Ascending aorta (tissue), 2 donors: ENCODE measurements around the gene HSP90AB1. TPM values are rescaled to one million over a fixed set of nuclear protein-coding genes. Genes with fewer than 3 reads are reported as not detected.

Experiments
- DNase-seq, 2 donors: peaks; one replicate each; pipeline ENCODE4 v3.0.0-alpha.2; 2019; ENCODE audit warnings: low spot score in 2 of 2
- H3K27ac ChIP-seq, 2 donors: fragments of 200-600 bp; sonication (generic); one replicate each; pipeline ENCODE4 v1.5.1; 2016 to 2017; ENCODE audit warnings: mild to moderate bottlenecking in 1 of 2
- H3K27me3 ChIP-seq: fragments of 200-600 bp; sonication (generic); one replicate; pipeline ENCODE4 v1.5.1; 2017
- H3K36me3 ChIP-seq, 2 donors: fragments of 200-600 bp; sonication (generic); one replicate each; pipeline ENCODE4 v1.5.1; 2016
- H3K4me1 ChIP-seq, 2 donors: fragments of 200-600 bp; sonication (generic); one replicate each; pipeline ENCODE4 v1.5.1; 2016 to 2017; ENCODE audit warnings: mild to moderate bottlenecking in 1 of 2
- H3K4me3 ChIP-seq, 2 donors: fragments of 200-600 bp; sonication (generic); one replicate each; pipeline ENCODE4 v1.5.1; 2016 to 2017; ENCODE audit warnings: mild to moderate bottlenecking in 1 of 2
- H3K9me3 ChIP-seq, 2 donors: fragments of 200-600 bp; sonication (generic); one replicate each; pipeline ENCODE4 v1.5.1; 2016
- intact Hi-C: fragments of 100-400 bp; cut with DNase I; formaldehyde crosslinking; loops from one replicate; pipeline ENCODE4 v1.15.1; 2023
- total RNA-seq: library from RNA; depleted of rRNA; stranded (reverse); fragments of >200 nt; gene quantifications from one replicate; pipeline ENCODE4 v1.1.0, GENCODE V29; 2016
- TF ChIP-seq, protein P1 (sequence below), 3 experiments: fragments of 200-600 bp in 2 of 3; fragments of 450-650 bp in 1 of 3; sonication (generic) in 2 of 3; IDR thresholded peaks; one replicate each; pipeline ENCODE4 v1.5.1; 2016 to 2019; ENCODE audit warnings: antibody characterized with exemption in 3 of 3, mild to moderate bottlenecking in 1 of 3, moderate library complexity in 1 of 3

Gene HSP90AB1
- total RNA-seq, 1 donor from 2014 or later = 354 TPM

DNA sequence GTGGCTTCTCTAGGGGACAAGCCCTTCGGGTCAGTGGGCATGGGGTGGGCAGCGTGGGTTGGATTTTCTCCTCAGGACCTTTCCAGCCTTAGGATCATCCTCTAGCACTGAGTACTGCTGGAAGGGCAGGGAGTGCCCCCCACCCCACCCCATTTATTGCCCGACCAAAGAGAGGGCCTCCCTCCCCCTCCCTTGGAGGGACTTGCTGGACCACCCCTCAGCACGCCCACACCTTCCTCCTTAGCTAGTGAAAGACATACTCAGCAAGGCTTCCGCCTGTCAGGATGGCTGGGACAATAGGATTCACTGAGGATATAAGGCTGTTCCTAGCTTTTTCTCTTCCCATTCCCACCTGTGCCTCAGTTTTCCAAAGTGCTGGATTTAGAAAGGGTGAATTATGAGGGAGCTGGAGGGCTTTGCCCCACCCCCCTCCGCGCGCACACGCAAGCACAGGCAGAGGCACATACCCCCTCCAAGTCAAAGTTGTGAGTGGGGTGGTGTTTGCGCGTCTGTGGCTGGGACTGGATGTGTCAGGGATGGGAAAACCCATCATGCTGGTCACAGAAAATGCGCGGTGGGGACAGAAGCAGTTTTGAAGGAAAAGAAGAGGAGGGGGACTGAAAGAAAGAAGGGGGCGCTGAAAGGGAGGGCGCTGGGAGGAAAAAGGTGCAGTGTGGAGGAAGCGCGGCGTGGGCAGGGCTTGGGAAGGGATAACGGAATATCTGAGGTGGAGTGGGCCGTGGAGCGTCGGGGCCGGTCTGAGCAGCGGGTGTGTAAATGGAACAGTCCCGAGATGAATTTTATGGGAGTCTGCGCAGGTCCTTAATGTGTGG, 24.2 kb upstream of the HSP90AB1 start:
- no peaks in the 10 kb centered on the region for H3K27me3 ChIP-seq
- H3K9me3 ChIP-seq = no peaks in the 10 kb centered on the region
- H3K4me3 ChIP-seq = peak overlapping the region; percentile 71 to 94
- intact Hi-C loops = loop anchor here (1.0 to 5.0 kb wide), 4 partner anchors 12 to 95 kb away; partner anchors contain the start of genes MRPL14, SLC35B2 and TMEM63B
- H3K36me3 ChIP-seq = no peaks in the 10 kb centered on the region
- H3K27ac ChIP-seq = peak overlapping the region; percentile 95 to 99
- peak in 1 of 2 donors; percentile 67 for DNase-seq
- TF ChIP-seq, protein P1, sequence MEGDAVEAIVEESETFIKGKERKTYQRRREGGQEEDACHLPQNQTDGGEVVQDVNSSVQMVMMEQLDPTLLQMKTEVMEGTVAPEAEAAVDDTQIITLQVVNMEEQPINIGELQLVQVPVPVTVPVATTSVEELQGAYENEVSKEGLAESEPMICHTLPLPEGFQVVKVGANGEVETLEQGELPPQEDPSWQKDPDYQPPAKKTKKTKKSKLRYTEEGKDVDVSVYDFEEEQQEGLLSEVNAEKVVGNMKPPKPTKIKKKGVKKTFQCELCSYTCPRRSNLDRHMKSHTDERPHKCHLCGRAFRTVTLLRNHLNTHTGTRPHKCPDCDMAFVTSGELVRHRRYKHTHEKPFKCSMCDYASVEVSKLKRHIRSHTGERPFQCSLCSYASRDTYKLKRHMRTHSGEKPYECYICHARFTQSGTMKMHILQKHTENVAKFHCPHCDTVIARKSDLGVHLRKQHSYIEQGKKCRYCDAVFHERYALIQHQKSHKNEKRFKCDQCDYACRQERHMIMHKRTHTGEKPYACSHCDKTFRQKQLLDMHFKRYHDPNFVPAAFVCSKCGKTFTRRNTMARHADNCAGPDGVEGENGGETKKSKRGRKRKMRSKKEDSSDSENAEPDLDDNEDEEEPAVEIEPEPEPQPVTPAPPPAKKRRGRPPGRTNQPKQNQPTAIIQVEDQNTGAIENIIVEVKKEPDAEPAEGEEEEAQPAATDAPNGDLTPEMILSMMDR (IDR thresholded peaks at IDR 0.05) = no peak
- peaks cover 52 to 66% of the 10 kb centered on the region in 2 donors for H3K4me1 ChIP-seq

DNA sequence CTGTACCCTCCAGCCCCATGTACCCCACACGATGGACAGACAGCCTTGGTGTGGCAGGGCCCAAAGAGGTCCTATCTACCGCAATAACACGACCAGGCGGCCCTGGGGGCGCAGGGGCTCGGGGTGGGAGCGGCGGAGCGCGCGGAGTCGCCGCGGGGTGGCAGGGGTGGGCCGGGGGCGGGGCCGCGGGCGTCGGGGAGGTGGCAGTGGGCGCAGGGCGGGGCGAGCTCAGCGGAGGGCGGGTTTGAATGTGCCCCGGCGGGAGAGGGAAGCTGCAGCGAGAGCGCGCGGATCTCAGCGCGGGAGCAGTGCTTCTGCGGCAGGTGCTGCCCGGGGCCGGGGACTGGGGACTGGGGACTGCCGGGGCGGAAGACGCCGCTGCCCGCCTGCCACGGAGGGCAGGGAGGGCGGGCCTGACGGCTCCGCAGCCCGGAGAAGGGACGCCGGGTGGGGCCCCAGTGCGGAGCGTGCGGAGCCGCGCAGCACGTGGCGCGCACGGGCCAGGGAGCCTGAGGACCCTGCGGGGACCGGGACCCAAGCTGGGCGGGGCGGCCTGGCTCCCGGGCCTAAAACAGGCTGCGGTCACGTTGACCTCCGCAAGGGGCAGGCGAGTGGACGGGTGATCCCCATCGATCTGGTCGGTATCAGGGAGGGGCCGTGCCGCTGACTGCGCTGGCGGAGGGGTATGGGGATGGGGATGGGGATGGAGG, 23.4 kb upstream of the HSP90AB1 start, which contains the start of gene SLC29A1:
Gene SLC29A1, plus strand, starts transcription at position 277 of the 710 bp plus-strand sequence. CDS start 3,719 bp downstream, outside the sequence.
- Histone ChIP-seq H3K27ac (peak within 1 kb of the TSS; percentile 95 to 99), H3K9me3 (no peaks in the 10 kb centered on the region), H3K4me1 (peaks cover 45 to 66% of the 10 kb centered on the region in 2 donors), H3K36me3 (peaks cover 0 to 5% of the 10 kb centered on the region in 2 donors), H3K4me3 (peak within 1 kb of the TSS; percentile 71 to 94), H3K27me3 (no peaks in the 10 kb centered on the region)
- peak in 1 of 2 donors; percentile 82 for DNase-seq
- intact Hi-C loops = loop anchor here (1.0 to 5.0 kb wide), 4 partner anchors 11 to 96 kb away; partner anchors contain the start of genes MRPL14, SLC35B2 and TMEM63B
- TF ChIP-seq, protein P1 (IDR thresholded peaks at IDR 0.05) = peak in 1 of 3 experiments; percentile 6

DNA sequence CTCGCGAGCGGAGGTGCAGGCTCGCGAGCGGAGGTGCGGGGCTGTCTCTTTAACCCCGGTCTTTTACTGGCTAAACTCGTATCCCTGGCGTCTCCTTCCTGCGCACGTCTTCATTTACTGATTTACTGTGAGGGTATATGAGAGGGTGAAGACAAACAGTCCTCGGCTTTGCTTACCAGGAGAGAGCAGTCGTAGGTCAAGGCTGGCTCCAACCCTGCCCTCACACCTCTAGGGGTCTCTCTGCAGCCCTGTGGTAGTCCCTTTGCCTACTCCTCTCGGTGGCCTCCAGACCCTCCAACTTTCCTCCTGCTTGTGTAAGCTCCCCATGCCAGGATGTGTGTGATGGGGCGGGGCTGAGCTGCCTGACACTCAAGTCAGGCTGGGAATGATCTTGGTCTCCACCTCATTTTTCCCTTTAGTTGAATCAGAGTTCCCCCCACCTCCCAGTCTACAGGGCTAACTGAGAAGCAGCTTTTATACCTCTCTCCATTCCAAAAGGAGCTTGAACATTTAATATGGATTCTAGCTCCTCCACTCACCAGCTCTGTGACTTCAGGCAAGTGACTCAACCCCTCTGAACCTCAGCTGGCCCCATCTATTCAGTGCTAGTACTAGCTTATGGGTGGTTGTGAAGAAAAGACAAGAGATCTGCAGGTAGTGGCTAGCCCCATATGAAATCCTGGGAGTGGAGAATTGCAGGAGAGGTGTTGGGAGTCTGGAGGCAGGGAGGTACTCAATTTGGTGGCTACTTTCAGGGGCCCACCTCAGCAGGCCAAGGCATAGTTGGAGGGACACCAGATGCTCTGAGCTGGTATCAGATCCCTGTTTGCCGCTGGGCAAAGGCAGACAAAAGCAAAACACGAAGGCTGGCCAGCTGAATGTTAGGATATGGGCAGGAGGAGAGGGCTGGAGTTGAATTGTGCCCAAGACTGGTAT, 22.6 kb upstream of the HSP90AB1 start:
- H3K36me3 ChIP-seq = peaks cover 2 to 13% of the 10 kb centered on the region in 2 donors
- H3K9me3 ChIP-seq = no peaks in the 10 kb centered on the region
- peak in 1 of 2 donors; percentile 74 for DNase-seq
- no peaks in the 10 kb centered on the region for H3K27me3 ChIP-seq
- peak overlapping the region; percentile 95 to 99 for H3K27ac ChIP-seq
- H3K4me1 ChIP-seq = peaks cover 45 to 67% of the 10 kb centered on the region in 2 donors
- peak overlapping the region; percentile 71 to 94 for H3K4me3 ChIP-seq
- intact Hi-C loops = loop anchor here (5.0 kb wide), 1 partner anchor 97 kb away; the partner anchor contains the start of genes MRPL14 and TMEM63B
- TF ChIP-seq, protein P1 (IDR thresholded peaks at IDR 0.05) = no peak

DNA sequence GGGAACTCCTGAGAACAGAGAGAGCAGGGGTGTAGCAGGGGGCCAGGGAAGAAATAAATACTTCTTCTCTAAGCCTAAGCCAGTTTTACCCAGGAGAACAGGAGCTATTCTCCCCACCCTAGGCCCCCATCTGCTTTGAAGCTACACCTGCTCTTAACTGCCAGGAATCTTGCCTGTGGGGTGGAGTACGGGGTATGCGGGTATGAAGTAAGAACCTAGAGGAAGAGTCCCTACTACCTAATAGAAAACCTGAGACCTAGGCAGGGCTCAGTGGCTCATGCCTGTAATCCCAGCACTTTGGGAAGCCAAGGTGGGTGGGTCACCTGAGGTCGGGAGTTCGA, 22.0 kb upstream of the HSP90AB1 start:
- H3K36me3 ChIP-seq = peaks cover 8 to 19% of the 10 kb centered on the region in 2 donors
- intact Hi-C loops = loop anchor here (5.0 kb wide), 1 partner anchor 98 kb away; the partner anchor contains the start of genes MRPL14 and TMEM63B
- H3K4me1 ChIP-seq = peaks cover 45 to 64% of the 10 kb centered on the region in 2 donors
- H3K27ac ChIP-seq = peak overlapping the region; percentile 95 to 99
- TF ChIP-seq, protein P1 (IDR thresholded peaks at IDR 0.05) = no peak
- peak overlapping the region; percentile 71 to 94 for H3K4me3 ChIP-seq
- H3K9me3 ChIP-seq = no peaks in the 10 kb centered on the region
- no peak for DNase-seq
- H3K27me3 ChIP-seq = no peaks in the 10 kb centered on the region
